ENCODE results near the gene THSD1. TPM values are rescaled to one million over a fixed set of nuclear protein-coding genes. Genes with fewer than 3 reads are reported as not detected.

THSD1 gene
- total RNA-seq, 4 donors from 2014 or later, result 3.6 to 4.9 (median 4.5) TPM

GRCh38 chr13:52394586-52394985 lies 11.4 kb downstream of the THSD1 start:
- H3K4me1 ChIP-seq, result peaks cover 0 to 6% of the 10 kb centered on the region in 2 donors
- no peaks in the 10 kb centered on the region for H3K27me3 ChIP-seq
- H3K4me3 ChIP-seq, result no peak overlapping the region
- no peaks in the 10 kb centered on the region for H3K36me3 ChIP-seq
- in situ Hi-C loops (cut with MboI; ENCODE audit: low sequenced_read_pairs in 4 of 4) (no loop called here), intact Hi-C loops (cut with DNase I; ENCODE audit: low total_unique reads) (no loop called here)
- TF ChIP-seq POLR2A (IDR thresholded peaks at IDR 0.05), result no peak
- TF ChIP-seq CTCF (IDR thresholded peaks at IDR 0.05 in 4 of 5, conservative IDR thresholded peaks at IDR 0.05 in 1 of 5), result no peak
- no peak for ATAC-seq
- no peak for DNase-seq
- H3K27ac ChIP-seq, result no peak overlapping the region
- H3K9me3 ChIP-seq, result no peaks in the 10 kb centered on the region

- Histone ChIP-seq H3K9me3 (no peaks in the 10 kb centered on the region), H3K4me3 (no peak overlapping the region), H3K36me3 (no peaks in the 10 kb centered on the region), H3K27ac (peak overlapping the region in 1 of 4 donors; percentile 9), H3K4me1 (peaks cover 0 to 6% of the 10 kb centered on the region in 2 donors), H3K27me3 (no peaks in the 10 kb centered on the region)
- in situ Hi-C loops (cut with MboI; ENCODE audit: low sequenced_read_pairs in 4 of 4) (no loop called here), intact Hi-C loops (cut with DNase I; ENCODE audit: low total_unique reads) (no loop called here)
- DNase-seq, result no peak
- no peak for ATAC-seq
- TF ChIP-seq CTCF (IDR thresholded peaks at IDR 0.05 in 4 of 5, conservative IDR thresholded peaks at IDR 0.05 in 1 of 5) (no peak), POLR2A (IDR thresholded peaks at IDR 0.05) (no peak)
These were observed 12.2 kb downstream of the THSD1 start for GRCh38 chr13:52393572-52394357.

GRCh38 chr13:52387721-52388120 lies 18.3 kb downstream of the THSD1 start:
- Histone ChIP-seq H3K4me3 (no peak overlapping the region), H3K4me1 (no peaks in the 10 kb centered on the region), H3K27ac (no peak overlapping the region), H3K27me3 (no peaks in the 10 kb centered on the region), H3K36me3 (no peaks in the 10 kb centered on the region), H3K9me3 (no peaks in the 10 kb centered on the region)
- DNase-seq (no peak), ATAC-seq (no peak)
- intact Hi-C loops (cut with DNase I; ENCODE audit: low total_unique reads) (no loop called here), in situ Hi-C loops (cut with MboI; ENCODE audit: low sequenced_read_pairs in 4 of 4) (no loop called here)
- TF ChIP-seq CTCF (IDR thresholded peaks at IDR 0.05 in 4 of 5, conservative IDR thresholded peaks at IDR 0.05 in 1 of 5) (no peak), POLR2A (IDR thresholded peaks at IDR 0.05) (no peak)

GRCh38 chr13:52385870-52386269 lies 20.1 kb downstream of the THSD1 start:
- intact Hi-C loops (cut with DNase I; ENCODE audit: low total_unique reads), result no loop called here
- ATAC-seq (no peak), DNase-seq (no peak)
- Histone ChIP-seq H3K4me1 (no peaks in the 10 kb centered on the region), H3K4me3 (no peak overlapping the region), H3K9me3 (no peaks in the 10 kb centered on the region), H3K36me3 (no peaks in the 10 kb centered on the region), H3K27ac (no peak overlapping the region), H3K27me3 (no peaks in the 10 kb centered on the region)
- TF ChIP-seq CTCF (IDR thresholded peaks at IDR 0.05 in 4 of 5, conservative IDR thresholded peaks at IDR 0.05 in 1 of 5), result no peak
- TF ChIP-seq POLR2A (IDR thresholded peaks at IDR 0.05), result no peak
- in situ Hi-C loops (cut with MboI; ENCODE audit: low sequenced_read_pairs in 4 of 4), result no loop called here
